Measurements from ENCODE around the gene BRD4.

- TF ChIP-seq CTCF (IDR thresholded peaks at IDR 0.05), result no peak
- TF ChIP-seq POLR2A (IDR thresholded peaks at IDR 0.05), result no peak
Measured at GRCh38 chr19:15279326-15279904, 52.9 kb downstream of the BRD4 start.
